NCI-H748 (cell line): ENCODE results near the gene MAP3K2.
"Not testable (repeated sequence)": the region's sequence is repeated elsewhere in the genome, so short reads cannot be mapped to it uniquely, and the experiment has no call there.

Experiments
- DNase-seq: peaks from one replicate; lab custom pipeline; 2025; ENCODE audit not compliant: unreplicated experiment; lab: John Stamatoyannopoulos, UW

Gene MAP3K2

DNA sequence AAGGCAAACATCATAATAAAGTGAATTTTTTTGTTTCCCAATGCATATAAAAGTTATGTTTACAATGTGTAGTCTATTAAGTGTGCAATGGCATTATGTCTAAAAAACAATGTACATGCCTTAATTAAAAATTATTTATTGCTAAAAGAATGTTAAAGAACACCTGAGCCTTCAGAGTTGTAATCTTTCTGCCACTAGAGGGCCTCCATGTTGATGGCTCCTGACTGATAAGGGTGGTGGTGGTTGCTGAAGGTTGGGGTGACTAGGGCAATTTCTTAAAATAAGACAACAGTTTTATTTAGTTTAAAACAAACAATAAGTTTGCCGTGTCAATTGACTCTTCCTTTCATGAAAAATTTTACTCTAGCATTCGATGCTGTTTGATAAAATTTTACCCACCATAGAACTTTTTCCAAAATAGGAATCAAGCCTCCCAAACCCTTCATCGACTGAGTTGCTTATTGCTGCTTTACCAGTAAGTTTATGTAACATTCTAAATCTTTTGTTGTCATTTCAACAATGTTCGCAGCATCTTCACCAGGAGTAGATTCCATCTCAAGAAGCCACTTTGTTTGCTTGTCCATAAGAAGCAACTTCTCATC is 32.3 kb downstream of the MAP3K2 start:
- peak; percentile 7 for DNase-seq

DNA sequence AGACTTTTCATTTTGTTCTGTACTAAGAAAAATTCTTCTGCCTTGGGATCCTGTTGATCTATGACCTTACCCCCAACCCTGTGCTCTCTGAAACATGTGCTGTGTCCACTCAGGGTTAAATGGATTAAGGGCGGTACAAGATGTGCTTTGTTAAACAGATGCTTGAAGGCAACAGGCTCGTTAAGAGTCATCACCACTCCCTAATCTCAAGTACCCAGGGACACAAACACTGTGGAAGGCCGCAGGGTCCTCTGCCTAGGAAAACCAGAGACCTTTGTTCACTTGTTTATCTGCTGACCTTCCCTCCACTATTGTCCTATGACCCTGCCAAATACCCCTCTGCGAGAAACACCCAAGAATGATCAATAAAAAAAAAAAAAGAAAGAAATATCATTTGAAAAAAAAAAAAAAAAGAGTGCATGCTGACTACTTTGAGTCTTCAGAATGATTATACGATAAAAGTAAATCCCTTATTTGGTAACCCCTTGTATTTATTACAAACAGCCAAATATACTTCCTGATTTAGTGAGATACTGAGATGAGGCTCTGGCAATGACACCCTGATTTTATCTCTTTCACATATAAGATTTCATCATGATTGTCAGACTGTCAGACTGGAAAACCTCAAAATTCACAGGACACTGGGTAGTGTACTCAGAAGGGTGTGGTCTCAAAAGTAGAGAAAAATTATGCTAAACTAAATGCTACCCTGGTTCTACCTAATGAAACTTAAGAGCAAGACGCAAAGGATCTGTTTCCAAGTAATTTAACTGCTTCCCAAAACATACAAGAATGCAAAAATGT is 33.7 kb downstream of the MAP3K2 start:
- not testable (repeated sequence) for DNase-seq

DNA sequence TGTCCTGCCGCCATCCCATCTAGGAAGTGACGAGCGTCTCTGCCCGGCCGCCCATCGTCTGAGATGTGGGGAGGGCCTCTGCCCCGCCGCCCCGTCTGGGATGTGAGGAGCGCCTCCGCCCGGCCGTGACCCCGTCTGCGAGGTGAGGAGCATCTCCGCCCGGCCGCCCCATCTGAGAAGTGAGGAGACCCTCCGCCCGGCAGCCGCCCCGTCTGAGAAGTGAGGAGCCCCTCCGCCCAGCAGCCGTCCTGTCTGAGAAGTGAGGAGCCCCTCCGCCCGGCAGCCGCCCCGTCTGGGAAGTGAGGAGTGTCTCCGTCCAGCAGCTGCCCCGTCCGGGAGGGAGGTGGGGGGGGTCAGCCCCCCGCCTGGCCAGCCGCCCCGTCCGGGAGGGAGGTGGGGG is 34.6 kb downstream of the MAP3K2 start:
- DNase-seq = not testable (repeated sequence)

DNA sequence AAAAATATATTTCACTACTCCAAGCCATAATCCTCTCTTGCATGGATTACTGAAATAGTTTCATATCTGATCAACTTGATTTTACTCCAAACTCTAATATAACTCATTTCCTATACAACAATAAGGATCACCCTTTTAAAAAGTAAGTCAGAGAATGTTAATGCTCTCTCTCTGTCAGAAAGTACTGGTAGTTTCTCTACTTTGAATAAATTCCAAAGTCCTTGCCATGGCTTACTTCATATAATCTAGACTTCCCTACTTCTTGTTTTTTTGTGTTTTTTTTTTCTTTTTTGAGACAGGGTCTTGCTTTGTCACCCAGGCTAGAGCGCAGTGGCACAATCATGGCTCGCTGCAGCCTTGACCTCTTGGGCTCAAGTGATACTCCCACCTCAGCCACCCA is 36.2 kb downstream of the MAP3K2 start:
- no peak for DNase-seq

DNA sequence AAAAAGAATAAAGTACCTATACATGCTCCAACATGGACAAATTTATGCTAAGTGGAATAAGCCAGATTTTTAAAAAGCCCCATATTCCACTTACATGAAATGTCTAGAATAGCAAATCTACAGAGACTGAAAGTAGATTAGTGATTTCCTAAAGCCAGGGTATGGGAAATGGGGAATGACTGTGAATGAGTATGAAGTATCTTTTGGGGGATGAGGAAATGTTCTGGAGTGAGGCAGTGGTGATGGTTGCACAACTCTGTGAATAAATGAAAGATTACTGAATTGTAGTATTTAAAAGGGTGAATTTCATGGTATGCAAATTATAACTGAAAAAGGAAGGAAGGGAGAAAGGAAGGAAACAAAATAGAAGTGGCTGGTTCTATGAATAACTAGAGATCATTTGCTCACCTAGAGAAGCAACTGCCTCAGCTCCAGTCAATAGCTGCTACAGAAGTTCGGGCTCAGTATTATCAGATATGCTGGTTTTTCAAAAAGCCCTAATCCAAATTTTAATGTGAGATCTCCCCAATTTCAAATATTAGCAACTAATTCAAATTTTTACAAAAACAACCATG is 39.3 kb downstream of the MAP3K2 start:
- DNase-seq = no peak

DNA sequence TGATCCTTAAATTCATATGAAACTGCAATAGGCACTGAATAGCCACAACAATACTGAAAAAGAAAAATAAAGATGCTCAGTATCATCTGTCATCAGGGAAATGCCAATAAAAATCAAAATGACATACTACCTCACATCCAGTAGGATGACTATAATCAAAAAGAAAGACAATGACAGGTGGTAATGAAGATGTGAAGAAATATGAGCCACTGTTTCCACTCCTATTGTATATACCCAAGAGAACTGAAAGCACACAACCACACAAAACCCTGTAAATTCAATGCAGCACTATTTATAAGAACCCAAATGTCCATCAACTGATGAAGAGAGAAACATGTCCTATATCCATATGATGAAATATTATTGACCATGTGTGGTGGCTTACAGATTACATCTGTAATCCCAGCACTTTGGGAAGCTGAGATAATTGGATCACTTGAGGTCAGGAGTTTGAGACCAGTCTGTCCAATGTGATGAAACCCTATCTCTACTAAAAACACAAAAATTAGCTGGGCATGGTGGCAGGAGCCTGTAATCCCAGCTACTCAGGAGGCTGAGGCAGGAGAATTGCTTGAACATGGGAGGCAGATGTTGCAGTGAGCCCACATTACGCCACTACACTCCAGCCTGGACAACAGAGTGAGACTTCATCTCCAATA is 39.9 kb downstream of the MAP3K2 start:
- no peak for DNase-seq

DNA sequence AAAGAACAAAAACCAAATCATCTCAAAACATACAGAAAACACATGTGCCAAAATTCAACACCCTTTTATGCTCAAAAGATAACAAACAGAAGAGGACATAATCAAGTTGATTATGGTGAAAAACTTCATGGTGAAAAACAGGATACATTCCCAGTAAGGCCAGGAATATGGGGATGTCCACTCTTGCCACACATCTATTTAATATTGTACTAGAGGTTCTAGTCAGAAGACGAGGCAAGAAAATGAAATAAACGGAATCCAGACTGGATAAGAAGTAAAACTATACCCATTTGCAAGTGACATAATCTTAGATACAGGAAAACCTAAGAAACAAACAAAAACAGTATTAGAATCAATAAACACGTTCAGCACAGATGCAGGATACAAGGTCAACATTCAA is 40.8 kb downstream of the MAP3K2 start:
- DNase-seq = no peak

DNA sequence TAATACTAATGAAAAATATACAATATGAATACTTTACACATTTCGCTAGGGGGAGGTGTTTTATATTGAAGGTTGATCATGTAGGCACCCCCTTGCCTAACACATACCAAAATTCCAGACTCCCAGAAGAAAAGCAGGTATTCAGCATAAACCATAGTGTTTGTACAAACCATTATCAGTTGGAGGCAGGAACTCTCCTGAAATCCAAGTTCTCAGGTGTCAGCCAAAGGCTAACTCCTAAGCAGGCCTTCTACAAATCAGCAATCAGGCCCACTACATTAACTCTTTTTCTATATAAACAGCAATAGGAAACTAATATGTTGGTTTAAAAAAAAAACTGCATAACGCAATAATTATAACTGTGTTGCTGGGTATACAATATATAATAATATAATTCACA is 44.5 kb downstream of the MAP3K2 start:
- DNase-seq = no peak

DNA sequence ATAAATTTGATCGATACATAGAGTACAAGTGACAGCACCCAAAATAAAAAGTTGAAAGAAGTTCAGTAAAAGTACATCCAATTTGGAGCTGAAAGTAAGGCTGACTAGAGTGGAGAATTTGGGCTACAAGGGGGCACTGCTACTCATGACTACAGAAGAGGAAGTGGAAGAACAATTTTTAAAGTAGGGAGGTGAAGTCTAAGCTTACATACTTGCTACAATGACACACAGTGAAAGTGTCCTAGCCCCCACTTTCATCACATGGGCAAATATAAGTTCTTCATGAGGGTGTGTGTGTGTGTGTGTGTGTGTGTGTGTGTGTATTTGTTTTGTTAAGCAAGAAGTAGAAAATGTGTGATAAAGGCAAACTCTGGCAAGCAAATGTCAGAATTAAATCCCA is 45.7 kb downstream of the MAP3K2 start:
- DNase-seq = no peak

DNA sequence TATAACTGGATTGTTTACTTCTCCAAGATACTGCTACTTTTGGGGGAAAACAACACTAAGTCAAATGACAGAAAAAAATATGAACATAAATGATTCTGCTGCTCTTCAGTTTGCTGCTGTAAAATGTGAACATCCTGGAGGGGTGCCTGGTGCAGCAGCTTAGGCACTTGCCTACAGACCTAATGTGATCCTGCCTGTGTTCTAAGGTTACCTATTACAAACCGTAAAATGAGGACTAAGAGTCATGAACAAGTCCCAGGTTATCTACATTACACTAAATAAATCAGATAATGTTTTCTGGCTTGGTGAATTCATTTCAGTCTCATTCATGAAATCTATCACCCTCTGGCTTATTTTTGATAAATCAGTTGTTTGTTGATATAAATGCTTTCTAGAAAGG is 55.4 kb downstream of the MAP3K2 start:
- DNase-seq = no peak

DNA sequence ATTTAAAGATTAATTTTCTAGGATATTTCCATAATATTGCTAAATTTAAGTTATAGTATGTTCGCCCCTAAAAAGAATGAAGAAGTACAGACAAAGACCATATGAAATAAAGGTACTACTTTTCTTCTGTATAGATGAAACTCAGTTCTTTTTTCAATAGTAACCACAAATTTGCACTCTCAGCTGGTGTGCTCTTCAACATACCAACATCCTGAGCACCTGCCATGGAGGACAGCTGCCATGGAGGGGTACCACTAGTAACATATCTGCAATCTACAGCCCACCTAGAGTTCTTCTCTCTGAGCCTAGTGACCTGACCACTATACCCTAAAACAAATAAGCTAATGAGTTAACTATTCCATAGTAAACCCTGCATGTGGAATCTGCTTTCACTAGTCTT is 57.0 kb downstream of the MAP3K2 start:
- no peak for DNase-seq

DNA sequence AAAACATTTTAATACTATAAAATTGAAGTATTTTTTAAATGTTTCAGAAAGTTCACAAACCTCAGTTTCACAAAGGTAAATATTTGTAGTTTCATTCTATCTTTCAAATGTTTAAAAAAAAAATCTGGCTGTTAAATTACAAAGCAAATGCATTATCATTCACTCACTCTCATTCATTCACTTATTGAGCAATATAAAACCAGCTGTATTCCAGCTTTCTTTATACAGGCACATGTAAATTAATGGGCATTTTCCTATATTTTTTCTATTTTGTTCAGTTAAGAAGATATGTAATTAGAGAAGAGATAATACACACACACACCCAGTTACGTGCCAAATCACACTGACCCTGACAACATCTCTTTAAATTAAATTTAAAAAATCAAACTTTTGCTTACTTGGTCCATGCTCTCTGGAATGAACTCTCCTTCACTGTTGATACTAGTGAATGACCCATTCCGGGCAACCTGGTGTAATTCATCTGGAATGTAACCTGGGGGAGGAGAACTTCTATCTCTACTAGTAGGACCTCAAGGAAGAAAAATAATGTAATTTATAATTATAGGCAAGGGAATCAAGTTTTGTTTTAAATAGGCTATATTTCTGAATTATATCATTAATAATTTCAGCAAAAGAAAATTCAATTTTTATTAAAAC is 61.4 kb downstream of the MAP3K2 start:
- DNase-seq = no peak

DNA sequence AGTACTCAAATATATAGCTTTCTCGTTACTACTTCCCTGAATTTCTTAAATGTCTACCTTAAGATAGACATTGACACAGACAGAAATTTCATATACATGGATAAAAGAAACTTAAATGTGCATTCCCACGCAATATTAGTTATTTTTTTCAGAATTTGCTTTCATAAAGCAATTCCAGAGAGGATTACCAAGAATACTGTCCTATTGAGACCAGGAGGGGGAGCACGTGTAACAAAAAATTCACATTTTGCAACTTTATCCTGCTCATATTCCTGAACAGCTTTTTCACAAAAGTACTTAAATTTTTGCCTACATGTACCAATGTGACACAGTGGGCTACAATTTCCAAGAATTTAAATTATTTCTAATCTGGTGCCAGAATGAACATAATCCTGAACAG is 63.1 kb downstream of the MAP3K2 start:
- peak; percentile 1 for DNase-seq

DNA sequence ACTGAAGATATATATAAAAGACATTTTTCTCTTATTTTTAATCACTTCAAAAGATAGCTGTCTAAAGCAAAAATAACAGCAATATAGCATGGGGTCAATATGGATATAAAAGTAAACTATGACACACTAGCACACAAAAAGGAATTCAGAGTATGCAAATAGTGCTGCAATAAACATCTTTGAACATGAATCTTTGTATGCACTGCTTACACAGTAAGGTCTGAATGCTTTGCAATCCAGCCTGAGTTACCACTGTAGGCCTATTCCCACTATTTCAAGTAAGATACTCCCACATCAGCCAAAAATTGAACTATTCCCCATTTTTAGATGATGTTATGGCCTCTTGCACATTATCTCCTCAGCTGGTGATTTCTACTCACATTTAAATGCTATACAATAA is 66.5 kb downstream of the MAP3K2 start:
- no peak for DNase-seq

DNA sequence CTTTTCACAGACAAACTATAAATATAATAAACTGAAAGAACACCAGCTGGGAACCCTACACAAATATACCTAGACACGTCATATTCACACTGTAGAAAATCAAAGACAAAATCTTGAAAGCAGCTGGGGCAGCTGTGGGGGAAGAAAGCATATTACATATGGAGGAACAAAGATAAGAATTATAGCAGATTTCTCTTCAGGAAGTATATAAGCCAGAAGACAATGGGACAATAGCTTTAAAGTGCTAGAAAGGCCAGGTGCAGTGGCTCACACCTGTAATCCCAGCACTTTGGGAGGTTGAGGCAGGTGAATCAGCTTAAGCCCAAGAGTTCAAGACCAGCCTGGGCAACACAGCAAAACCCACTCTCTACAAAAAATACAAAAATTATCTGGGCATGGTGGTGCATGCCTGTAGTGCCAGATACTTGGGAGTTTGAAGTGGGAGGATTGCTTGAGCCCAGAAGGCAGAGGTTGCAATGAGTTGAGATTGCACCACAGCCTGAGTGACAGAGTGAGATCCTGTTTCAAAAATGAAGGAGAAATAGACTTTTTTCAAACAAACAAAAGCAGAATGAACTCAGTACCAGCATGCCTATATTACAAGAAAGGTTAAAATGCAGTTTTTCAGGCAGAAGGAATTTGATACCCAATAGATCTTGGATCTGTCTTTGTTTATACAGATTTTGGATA is 67.0 kb downstream of the MAP3K2 start:
- no peak for DNase-seq

DNA sequence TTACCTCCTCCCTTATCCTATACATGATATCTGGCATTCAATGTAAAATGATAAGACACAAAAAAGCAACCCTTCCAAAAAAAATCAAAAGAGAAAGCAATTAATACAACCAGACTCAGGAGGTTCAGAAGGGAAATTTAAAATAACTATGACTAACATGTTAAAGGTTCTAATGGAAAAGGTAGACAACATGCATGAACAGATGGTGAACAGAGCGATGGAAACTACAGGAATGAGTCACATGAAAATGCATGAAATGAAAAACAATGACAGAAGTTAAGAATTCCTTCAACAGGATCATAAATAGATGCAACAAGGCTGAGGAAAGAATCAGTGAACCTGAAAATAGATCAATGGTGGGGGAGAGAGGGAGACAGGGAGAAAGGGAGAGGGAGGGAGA is 67.7 kb downstream of the MAP3K2 start:
- no peak for DNase-seq

DNA sequence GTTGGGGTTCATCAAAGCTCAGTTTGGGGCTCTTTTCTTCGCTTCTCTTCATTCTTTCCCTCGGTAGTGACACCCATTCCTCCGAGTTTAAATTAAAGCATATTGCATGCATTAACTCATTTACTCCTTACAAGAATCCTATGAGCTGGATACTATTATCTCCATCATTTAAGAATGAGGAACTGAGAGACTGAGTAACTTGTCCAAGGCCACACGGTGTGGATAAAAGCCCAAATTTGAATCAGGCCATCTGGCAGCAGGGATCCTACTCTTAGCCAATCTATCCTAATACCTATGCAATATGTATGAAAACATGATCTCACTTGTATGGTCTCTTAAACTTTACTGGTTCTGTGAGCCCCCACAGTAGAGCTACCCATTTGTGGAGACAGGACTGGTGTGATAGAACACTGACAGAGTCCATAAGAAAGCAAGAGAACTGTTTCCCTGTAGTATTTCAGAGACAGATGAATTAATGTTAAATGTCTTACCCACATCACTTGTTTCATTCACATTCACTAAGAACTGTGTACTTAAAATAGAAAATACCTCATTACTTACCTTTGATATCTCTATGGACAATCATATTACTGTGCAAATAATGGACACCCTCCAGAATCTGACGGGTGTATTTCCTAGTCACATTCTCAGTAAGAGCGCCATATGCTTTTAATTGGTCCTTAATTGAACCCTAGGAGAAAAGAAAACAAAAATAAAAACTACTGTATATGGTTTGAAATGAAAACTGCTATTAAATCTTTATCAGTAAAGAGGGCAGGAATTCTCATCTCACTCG is 73.4 kb downstream of the MAP3K2 start:
- DNase-seq = no peak

DNA sequence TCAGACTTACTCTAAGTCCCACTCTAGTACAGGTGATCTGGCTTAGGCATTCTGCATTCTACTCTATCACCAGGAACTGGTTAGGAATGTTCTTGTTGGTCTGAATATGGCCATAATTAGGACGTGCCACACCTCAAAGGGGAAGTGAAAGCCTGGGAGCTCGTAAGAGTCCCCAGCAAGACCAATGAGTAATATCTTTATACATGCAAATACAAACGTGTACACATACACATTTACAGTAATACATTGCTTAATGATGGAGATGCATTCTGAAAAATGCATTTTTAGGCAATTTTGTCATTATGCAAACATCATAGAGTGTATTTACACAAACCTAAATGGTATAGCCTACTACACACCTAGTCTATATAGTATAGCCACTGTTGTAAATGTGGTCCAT is 74.4 kb downstream of the MAP3K2 start:
- DNase-seq = no peak

DNA sequence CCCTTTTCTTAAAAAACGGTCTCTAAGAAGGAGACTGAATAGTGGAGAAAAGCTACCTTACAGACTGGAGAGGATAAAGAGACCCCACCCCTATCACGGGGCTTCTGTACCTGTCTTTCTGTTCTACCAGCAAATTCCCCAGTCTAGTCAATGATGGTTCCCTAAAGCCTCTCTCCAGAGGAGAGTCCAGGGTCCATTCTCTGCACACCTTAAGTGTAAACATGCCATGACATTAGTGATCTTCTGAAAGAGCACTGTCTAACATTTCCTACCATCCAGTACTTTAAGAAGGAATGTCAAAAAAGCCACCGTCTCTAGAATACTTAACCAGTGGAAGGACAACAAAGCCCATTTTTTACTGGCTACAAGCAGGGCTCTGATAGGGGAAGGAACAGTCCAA is 76.8 kb downstream of the MAP3K2 start:
- DNase-seq = no peak

DNA sequence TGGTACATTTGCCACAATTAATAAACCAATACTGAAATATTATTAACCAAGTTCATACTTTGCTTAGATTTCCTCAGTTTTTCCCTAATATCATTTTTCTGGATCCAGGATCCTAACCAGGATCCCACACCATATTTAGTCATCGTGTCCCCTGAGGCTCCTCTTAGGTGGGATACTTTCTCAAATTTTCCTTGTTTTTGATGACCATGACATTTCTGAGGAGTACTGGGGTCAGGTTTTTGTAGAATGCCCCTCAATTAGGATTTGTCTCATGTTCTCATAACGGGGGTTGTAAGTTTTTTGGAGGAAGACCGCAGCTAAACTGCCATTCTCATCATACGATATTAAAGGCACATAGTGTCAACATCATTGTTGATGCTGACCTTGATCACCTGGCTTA is 78.3 kb downstream of the MAP3K2 start:
- no peak for DNase-seq
